Measurements from ENCODE around the gene KCNIP1. TPM values are rescaled to one million over a fixed set of nuclear protein-coding genes. Genes with fewer than 3 reads are reported as not detected.

Gene KCNIP1
- total RNA-seq, 4 donors from 2014 or later, result not detected

DNA sequence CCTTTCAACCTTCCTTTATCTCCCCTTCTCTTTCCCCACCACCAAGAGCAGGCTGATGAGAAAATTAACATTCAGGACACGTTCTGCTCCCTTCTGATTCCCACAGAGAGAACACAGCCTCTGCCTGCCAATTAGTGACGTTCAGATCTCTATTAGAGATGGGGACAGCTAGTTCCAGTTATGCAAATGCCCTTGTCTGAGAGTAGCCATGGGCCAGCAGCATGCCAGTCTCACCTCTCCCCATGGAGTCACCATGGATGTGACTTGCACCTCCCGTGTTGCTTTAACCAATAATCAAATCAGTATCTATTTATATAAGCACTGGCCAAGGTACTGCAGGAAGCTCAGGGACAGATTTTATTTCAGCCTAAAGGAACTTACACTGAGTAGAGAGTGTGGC is 61.3 kb downstream of the KCNIP1 start:
- Histone ChIP-seq H3K27ac (no peak overlapping the region), H3K4me1 (no peaks in the 10 kb centered on the region), H3K9me3 (no peaks in the 10 kb centered on the region), H3K4me3 (no peak overlapping the region), H3K27me3 (peaks cover 0 to 35% (median 0%) of the 10 kb centered on the region in 4 donors), H3K36me3 (no peaks in the 10 kb centered on the region)
- 24 to 30% methylated on average over 3 of the region's 3 CpGs for WGBS, 2 donors
- TF ChIP-seq, protein P1, sequence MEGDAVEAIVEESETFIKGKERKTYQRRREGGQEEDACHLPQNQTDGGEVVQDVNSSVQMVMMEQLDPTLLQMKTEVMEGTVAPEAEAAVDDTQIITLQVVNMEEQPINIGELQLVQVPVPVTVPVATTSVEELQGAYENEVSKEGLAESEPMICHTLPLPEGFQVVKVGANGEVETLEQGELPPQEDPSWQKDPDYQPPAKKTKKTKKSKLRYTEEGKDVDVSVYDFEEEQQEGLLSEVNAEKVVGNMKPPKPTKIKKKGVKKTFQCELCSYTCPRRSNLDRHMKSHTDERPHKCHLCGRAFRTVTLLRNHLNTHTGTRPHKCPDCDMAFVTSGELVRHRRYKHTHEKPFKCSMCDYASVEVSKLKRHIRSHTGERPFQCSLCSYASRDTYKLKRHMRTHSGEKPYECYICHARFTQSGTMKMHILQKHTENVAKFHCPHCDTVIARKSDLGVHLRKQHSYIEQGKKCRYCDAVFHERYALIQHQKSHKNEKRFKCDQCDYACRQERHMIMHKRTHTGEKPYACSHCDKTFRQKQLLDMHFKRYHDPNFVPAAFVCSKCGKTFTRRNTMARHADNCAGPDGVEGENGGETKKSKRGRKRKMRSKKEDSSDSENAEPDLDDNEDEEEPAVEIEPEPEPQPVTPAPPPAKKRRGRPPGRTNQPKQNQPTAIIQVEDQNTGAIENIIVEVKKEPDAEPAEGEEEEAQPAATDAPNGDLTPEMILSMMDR (IDR thresholded peaks at IDR 0.05), result no peak
- no peak for TF ChIP-seq POLR2A (IDR thresholded peaks at IDR 0.05)
- no peak for DNase-seq
- intact Hi-C loops (cut with DNase I), result no loop called here

DNA sequence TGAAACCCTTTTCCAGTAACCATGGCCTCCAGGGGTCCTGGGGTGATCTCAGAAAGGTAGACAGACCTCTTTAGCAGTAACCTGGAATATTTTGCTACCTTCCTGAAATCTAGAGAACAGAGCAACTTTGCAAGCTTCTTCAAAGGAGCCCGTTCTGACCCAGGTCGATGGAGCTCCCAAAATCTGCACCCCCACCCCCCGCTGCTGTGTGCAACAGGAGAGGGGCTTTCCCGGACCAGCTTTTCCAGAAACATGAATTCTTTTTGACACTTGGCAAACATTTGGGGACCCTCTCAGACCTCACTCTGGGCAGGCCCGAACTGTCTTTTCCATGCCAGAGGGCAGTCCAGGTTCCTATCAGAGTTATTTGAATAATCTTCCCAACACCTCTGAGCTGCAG is 65.3 kb downstream of the KCNIP1 start:
- DNase-seq, result no peak
- 68 to 82% methylated on average over 5 of the region's 5 CpGs for WGBS, 2 donors
- intact Hi-C loops (cut with DNase I), result no loop called here
- Histone ChIP-seq H3K27me3 (peaks cover 0 to 46% (median 0%) of the 10 kb centered on the region in 4 donors), H3K9me3 (no peaks in the 10 kb centered on the region), H3K36me3 (no peaks in the 10 kb centered on the region), H3K4me1 (peaks cover 0 to 10% (median 0%) of the 10 kb centered on the region in 3 donors), H3K27ac (no peak overlapping the region), H3K4me3 (no peak overlapping the region)
- no peak for TF ChIP-seq POLR2A (IDR thresholded peaks at IDR 0.05)
- TF ChIP-seq, protein P1 (IDR thresholded peaks at IDR 0.05), result no peak

DNA sequence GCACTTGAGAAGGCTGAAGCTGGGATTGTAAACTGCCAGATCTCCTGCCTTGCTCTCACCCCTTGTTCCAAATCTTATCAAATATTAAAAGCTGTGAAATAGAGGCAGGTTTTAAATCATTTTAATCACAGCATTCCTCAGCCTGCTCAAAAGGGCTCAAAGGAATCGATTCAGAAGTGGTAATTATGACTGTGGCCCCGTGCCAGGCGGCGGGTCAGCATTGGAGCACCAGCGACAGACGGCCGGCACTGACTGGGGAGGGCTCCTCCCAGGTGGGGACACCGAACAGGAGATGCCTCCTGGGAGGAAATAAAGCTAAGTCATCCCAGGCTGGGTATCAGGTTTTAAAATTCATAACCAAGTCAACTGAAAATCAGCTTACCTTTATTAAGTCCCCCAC is 66.7 kb downstream of the KCNIP1 start:
- intact Hi-C loops (cut with DNase I), result no loop called here
- Histone ChIP-seq H3K4me3 (no peak overlapping the region), H3K27ac (no peak overlapping the region), H3K9me3 (no peaks in the 10 kb centered on the region), H3K27me3 (peaks cover 0 to 54% (median 0%) of the 10 kb centered on the region in 4 donors), H3K4me1 (peaks cover 0 to 10% (median 0%) of the 10 kb centered on the region in 3 donors), H3K36me3 (no peaks in the 10 kb centered on the region)
- TF ChIP-seq POLR2A (IDR thresholded peaks at IDR 0.05), result no peak
- TF ChIP-seq, protein P1 (IDR thresholded peaks at IDR 0.05), result no peak
- 44 to 61% methylated on average over 6 to 8 of the region's 8 CpGs for WGBS, 2 donors
- no peak for DNase-seq

DNA sequence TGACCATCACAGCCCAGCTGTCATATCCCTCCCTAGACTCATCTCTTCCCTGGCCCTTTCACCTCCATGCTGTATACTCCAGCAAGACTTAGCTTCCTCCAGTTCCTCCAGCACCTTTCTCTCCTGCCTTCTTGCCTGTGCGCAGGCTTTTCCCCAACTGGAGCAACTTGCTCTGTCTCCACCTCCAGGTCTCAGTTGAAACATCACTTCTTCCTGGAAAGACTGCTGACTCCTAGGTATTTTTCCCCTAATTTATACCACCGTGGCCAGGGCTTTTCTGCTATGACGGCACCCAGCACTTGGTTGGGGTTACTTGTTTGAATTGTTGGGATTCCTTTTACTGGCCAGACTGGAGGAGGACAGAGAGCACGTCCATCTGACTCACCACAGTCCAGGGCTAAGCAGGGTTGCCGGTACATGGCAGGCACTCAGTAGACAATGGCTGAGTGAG is 67.5 kb downstream of the KCNIP1 start:
- no peak overlapping the region for H3K4me3 ChIP-seq
- 36 to 53% methylated on average over 3 to 5 of the region's 5 CpGs for WGBS, 2 donors

More for the DNA sequence above, 67.5 kb downstream of the KCNIP1 start:
- DNase-seq, result no peak
- no peak for TF ChIP-seq POLR2A (IDR thresholded peaks at IDR 0.05)
- TF ChIP-seq, protein P1 (IDR thresholded peaks at IDR 0.05), result no peak
- Histone ChIP-seq H3K9me3 (peaks cover 0 to 5% (median 0%) of the 10 kb centered on the region in 3 donors), H3K27me3 (peaks cover 0 to 59% (median 0%) of the 10 kb centered on the region in 4 donors), H3K36me3 (no peaks in the 10 kb centered on the region), H3K27ac (no peak overlapping the region), H3K4me1 (peaks cover 0 to 10% (median 0%) of the 10 kb centered on the region in 3 donors)
- intact Hi-C loops (cut with DNase I), result no loop called here

Data from esophagus squamous epithelium (tissue), 5 donors.